Activated effector memory CD4-positive, alpha-beta T cell treated with anti-CD3 and anti-CD28 coated beads, Interleukin-2, amount 50 U/mL, for 16 hours (primary cell): ENCODE results near the gene PLXNB2.
A peak's percentile ranks its signal among the peaks of the same experiment; 100 is the strongest.
"Not testable (repeated sequence)": the region's sequence is repeated elsewhere in the genome, so short reads cannot be mapped to it uniquely, and the experiment has no call there.

ENCODE experiments used
- DNase-seq: peaks from one replicate; pipeline ENCODE4 v3.0.0-alpha.2; 2020

The PLXNB2 gene

DNA sequence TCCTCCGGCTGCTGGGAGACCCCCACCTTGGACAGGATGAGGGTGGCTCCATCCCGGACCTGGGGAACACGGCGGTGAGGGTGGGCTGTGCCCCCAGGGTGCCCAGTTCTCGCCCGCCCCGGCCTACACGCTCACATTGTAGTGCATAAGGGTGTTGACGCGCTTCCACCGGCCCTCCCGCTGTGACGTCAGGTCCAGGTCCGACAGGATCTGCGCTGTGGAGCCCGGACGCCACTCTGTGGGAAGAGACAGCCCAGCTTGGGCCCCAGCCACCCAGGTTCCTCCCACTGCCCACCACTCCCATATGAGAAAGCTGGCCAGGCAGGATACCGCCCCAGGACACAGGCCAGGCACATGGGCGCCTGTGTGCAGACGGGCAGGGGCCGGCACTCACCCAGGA is 29.0 kb downstream of the PLXNB2 start:
- no peak for DNase-seq

DNA sequence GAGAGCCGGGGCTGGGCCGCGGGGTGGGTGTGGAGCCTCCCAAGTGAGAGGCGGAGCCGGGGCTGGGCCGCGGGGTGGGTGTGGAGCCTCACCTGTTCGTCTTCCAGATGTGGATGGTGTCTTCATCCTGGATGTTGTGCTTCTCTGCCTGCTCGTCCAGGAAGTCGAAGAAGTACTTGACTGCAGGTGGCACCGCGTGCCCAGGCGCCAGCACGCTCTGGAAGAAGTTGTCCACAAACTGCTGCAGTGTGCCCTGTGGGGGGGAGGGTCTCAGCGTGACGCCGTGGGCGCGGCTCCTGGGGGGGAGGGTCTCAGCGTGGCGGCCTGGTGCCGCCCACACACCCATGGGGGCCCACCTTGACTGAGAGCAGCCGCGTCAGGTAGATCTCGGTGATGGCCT is 29.7 kb downstream of the PLXNB2 start:
- no peak for DNase-seq

DNA sequence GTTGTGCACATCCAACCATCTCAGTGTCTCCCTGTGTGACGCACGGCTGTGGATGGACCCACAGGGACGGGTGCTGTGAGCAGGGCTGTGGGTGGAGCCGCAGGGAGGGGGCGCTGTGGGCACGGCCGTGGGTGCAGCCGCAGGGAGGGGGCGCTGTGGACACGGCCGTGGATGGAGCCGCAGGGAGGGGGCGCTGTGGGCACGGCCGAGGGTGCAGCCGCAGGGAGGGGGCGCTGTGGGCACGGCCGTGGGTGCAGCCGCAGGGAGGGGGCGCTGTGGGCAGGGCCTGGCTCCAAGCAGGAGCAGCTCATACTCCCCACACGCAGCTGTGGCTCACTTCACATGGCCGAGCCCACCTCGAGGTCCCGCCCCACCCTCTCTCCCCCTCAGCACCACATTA is 31.3 kb downstream of the PLXNB2 start:
- peak; percentile 80 for DNase-seq

DNA sequence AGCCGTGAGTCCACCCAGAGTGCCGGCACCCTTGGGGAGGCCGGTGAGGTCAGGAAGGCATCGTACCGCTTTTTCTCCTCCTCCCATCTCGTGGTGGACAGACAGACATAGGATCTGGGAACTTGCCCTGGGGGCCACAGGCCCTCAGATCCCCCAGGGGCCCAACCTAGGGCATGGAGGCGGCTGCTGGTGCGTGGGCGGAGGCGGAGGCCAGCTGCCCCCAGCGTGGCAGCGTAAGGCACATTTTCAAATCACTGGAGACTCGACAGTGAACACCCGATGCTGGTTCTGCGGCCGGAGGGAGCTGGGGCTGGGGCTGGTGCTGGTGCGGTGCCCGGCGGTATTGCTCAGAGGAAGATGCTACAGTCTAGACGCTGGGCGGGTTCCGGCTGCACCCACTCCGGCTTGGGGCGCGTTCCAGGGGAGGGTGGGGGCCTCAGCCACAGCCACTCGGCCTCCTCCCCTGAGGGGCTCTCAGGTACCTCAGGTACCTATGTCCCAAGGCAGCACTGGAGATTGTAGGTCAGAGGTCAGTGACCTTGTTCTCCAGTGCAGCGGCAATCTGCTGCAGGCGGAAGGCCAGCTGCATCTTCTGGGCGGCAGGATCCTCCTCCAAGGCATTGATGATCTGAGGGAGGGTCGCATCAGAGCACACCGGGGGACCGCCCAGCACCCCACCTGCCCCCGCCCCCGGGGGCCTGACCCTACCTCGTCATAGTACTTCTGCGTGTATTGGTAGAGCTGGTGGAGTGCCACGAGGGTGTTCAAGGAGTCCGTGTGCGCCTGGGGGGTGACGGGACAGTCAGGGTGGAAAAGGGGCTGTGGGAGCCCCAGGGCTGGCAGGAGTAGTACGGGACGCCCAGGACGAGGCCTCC is 32.0 kb downstream of the PLXNB2 start:
- DNase-seq: no peak

DNA sequence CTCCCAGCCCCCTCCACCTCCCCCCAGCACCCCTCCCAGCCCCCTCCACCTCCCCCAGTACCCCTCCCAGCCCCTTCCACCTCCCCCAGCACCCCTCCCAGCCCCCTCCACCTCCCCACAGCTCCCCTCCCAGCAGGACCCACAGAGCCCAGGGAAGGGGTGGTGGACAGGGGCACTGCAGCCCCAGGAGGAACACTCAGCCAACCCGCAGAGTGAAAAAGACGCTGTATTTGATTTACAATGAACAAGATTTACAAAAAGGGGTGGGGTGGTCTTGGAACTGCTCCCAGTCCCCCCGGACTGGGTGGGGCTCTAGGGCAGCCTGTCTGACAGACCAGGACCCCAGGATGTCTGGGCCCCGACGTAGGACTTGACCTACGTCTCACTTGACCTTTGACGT is 32.7 kb downstream of the PLXNB2 start:
- no peak for DNase-seq

DNA sequence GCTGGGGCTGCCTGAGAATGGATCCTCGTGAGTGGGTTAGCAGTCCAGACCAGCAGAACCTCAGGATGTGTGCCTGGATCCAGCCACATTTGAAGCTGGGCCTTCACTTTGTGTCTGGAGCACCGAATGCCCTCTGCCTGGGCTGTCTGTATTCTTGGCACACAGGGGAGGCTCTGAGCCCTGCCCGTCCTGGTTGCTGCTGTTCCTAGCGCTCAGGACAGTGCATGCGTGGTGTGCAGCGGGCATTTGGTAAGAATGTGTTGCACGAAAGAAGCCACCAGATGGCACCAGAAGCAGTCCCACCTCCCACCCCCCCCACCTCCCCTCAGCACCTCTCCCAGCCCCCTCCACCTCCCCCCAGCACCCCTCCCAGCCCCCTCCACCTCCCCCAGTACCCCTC is 33.1 kb downstream of the PLXNB2 start:
- peak; percentile 76 for DNase-seq

DNA sequence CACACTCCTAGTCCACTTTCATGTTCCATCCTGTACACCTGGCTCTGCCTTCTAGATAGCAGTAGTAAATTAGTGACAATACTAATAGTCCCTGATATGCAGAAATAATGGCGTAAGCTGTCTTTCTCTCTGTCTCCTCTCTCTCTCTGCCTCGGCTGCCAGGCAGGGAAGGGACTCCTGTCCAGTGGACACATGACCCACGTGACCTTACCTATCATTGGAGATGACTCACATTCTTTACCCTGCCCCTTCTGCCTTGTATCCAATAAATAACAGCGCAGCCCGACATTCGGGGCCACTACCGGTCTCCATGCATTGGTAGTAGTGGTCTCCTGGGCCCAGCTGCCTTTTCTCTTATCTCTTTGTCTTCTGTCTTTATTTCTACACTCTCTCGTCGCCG is 33.7 kb downstream of the PLXNB2 start:
- DNase-seq: not testable (repeated sequence)

DNA sequence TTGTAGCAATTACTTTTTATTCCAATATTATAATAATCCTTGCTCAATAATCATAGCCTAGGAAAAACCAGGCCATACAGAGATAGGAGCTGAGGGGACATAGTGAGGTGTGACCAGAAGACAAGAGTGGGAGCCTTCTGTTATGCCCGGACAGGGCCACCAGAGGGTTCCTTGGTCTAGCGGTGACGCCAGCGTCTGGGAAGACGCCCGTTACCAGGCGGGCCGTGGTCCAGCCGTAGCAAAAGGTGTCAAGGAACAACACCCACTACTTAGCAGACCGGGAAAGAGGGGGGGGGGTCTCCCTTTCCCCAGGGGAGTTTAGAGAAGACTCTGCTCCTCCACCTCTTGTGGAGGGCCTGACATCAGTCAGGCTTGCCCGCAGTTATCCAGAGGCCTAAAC is 34.1 kb downstream of the PLXNB2 start:
- DNase-seq: not testable (repeated sequence)

DNA sequence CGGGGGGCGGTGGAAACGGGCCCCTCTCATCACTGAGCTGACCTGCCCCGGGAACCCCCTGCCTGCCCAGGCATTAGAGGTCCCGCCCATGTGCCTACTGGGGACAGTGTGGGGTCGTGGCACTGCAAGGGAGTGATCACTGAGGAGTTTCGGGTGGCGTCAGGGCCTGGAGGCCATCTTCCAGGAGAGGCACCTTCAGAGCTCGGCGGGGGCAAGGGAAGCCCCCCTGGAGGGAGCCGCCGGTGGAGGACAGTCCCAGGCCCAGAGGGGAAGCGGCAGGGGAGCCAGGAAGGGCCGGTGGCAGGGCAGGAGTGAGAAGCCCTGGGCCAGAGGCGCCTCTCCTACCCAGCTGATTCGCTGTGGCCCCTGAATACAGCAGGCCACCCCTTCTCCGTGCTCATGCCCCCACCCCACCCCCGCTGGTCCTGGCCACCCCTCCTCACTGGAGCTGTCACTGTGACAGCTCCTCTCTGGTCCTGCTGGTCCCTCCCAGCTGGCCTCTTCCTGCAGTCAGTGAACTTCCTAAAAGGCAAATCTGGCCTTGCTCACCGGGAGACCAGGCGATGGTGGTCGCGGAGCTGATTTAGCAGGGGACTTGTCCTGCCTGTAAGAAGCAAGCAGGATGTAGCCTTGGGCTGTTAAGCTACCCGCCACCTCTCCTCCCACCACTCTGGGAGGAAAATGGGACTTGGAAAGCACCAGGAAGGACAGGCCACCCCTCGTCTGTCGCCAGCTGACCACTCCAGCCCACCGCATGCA is 35.2 kb downstream of the PLXNB2 start:
- no peak for DNase-seq

DNA sequence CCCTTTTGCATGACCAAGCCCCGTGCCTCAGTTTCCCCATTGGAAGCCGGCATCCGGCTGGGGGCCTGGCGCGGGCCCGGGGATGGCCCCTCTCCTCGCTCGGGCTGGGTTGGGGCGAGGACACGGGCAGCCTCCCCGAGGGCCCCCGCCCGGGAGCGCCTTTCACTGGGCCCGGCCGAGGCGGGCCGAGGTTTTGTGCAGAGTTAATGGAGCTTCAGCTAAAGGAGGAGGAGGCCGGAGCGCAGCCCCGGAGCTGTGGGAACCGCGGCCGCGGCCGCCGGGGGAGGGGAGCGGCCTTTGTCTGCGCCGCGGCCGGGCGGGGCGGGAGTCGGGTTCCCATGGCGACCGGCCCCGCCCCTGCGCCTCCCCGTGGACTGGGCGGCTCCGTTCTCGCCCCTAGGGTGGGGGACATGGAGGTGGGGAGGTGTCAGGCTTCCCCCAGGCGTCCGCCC is 35.9 kb downstream of the PLXNB2 start:
- peak; percentile 89 for DNase-seq

DNA sequence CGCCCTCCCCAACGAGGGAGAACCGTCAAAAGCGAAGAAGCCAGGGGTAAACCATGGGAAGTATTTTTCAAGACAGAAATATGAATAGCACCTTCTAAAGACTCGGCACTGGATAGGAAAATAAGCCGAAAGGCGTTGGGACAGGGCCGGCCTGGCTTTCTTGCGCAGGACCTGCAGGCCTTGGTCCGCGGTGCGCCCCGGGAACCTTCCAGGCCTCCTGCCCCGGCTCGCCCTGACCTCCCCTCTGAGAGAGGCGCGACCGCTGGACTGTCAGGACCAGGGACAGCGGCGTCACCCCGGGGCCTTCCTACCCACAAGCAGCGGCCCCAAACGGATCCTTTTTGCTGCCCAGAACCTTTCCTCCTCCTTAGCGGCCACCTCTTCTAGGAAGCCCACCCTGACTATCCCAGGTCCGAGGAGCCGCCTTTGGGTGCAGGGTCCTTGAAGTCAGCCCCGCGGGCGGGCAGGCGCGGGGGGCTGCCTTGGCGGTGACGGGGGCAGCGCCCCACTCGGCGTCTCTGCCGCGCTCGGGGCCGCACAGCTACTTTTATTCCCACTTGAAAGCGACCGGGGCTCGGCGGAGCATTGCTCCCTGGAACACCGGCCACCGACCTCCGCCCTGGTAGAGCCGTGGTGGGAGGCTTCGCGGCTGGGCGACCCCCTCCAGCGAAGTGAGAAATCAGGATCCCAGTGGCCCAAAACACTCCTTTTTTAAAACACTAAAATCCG is 36.6 kb downstream of the PLXNB2 start:
- DNase-seq: peak; percentile 88

DNA sequence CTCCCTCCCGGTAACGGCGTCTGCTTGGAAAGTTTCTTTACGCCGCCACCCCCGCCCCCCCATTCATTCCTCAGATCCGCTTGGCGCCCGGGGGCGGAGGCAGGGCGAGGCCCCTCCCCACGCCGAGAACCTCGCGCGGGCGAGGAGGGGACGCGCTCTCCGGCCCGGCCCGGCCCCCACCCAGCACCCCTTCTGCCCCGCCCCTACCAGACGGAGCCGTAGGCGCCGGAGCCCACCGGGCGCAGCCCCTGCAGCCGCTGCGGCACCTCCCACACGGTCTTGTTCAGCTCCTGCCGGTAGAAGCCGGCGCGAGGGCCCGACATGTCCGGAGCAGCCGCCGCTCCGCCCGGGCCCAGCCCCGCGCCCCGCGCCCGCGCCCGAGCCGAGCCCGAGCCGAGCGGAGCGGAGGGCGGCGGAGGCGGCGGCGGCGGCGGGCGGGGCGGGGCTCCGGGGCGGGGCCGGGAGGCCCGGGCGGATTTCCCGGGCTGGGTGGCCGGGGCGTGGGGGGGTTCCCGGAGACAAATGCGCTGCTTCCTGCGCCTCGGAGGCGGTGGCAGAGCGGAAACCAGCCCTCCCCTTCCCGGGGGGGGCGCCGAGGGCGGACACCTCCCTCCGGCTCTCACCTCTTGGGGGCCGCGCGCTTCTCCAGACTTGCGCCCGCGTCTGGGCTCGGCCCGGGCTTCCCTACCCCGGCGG is 37.3 kb downstream of the PLXNB2 start, which contains the start of gene MAPK11:
Gene MAPK11 (minus strand): TSS at position 411 of the 696 bp plus-strand sequence. CDS start 88 bp downstream, at position 323.
- peak; percentile 92 for DNase-seq

DNA sequence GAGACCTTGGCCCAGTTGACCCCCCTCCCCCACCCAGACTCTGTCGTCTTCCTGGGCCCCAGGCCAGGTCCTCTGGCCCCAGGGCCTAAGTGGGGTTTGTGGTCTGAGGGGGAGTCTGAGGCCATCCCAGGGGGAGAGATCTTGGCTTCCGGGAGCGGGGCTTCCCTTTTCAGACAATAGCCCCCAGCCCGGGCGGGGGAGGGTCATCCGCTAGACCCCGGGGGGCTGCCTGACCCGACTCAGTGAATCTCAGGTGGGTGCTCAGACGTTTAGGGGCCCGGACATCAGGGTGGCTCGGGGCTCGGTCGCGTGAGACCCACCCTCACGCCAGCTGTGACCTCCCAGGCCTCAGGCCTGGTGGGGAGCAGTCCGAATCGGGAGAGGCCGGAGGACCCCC is 37.9 kb downstream of the PLXNB2 start:
- DNase-seq: no peak

DNA sequence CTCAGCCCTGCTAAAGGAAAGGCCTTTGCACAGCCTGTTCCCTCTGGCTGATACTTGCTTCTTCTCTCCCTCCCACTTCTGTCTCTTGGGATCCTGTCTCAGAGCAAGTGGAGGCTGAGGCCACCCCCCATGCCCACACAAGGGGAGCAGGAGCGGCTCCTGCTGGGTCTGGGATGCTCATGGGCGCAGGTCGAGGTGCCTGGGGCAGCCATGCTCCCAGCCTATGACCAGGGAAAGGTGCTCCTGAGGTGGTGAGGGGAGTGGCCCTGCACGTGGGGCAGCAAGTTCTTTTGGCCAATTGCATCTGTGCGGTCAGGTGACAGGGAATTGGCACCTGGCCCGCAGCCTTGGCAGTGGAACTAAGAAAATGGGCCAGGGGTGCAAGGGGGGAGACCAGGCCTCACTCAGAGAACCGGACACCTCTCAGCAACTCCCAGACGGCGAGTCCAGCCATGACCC is 38.8 kb downstream of the PLXNB2 start:
- no peak for DNase-seq

DNA sequence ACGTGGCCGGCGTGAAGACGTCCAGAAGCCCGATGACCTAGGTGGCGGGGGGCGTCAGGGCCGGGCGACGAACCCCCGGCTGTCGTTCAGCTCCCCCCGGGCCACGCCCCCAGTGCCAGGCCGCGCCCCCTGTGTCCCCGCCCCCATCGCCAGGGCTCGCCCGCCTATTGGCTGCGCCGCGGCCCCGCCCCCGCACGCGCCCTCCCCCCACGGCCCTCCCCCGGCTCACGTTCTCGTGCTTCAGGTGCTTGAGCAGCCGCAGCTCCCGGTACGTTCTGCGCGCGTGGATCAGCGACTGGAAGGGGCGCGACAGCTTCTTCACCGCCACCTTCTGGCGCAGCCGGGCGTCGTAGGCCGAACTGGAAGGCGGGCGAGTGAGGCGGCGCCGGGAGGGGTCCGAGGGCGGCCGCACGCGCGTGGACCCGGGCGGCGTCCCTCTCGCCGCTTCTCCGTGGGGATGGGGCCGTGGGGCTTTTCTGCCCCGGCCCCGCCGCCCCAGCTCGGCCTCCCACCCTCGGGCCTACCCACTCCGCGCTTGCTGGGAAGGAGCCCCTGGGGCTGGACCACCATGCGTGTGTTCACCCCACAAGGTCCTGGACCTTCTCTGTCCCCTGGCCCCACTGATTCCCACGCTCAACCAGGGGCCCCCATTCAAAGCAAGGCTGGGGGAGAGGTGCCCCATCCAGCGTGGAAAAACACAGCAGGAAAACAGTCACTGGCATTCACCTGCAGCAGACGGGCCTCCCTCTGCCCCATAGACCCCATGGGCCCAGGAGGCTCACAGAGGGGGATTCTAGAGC is 39.7 kb downstream of the PLXNB2 start:
- peak; percentile 84 for DNase-seq

DNA sequence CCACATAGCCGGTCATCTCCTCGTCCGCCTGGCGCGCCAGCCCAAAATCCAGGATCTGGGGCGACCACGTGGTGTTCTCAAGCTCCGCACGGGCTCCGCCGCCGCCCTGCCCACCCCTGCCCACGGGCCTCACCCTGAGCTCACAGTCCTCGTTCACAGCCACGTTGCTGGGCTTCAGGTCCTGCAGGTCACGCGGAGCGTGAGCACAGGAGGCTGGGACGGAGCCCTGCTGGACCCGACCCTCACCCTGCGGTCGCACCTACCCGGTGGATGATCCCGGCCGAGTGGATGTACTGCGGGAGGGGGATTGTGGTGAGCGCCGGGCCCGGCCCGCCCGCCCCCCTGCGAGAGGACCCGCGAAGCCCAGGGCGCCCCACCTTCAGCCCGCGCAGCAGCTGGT is 40.5 kb downstream of the PLXNB2 start:
- no peak for DNase-seq

DNA sequence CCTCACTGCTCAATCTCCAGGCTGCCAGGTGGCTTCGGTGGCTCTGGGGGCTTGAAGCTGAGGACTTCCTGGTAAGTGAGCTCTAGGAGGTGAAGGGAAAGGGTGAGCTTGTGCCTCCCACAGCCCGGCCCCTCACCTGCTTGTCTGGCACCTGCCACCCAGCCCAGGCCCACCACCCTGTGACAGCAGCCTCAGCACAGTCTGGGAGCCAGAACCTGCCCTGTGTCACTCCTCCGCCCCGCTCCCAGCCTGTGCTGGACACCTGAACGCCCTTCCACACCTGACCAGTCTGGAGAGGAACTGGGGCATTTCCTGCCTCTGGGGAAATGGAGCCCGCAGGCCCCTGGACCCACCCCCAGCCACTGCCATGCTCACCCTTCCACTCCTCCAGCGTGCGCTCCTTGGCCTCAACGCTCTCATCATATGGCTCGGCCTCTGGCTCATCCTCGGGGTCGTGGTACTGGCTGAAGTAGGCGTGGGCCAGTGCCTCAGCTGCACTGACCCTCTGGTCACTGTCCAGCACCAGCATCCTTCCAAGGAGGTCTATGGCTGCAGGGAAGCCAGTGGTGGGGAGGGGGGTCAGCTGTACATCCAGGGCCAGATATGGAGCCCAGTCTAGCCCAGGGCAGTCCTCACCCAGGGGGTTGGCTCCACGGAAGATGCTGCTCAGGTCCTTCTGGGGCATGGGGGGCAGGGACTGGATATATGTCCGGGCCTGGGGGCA is 42.3 kb downstream of the PLXNB2 start:
- no peak for DNase-seq

DNA sequence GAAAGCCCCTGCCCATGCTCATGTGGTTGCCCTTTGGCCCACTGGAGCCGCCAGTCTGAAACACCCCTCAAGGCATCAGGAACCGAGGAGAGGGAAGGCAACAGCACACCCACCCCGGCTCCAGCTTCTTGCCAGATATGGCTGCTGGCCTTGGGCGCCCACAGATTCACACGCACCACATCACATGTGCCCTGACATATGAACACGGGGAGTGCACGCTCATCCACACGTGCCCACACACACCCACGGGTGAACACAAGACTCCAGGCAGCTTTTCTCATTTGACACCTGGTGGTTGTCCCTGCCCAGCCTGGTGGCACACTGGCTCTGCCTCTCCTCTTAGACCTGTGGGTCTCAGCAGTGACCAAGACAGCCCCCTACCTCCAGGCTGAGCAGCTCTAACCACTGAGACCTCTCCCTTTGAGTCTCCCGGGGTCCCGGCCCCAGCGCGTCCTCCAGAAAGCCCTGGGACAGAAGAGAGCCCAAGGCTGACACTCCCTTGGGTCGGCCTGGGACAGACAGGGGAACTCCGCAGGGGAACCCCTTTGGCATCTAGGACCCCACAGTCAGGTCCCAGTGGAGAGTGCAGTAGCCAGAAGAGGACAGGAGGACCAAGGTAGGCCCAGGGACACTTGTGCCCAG is 43.2 kb downstream of the PLXNB2 start:
- no peak for DNase-seq

DNA sequence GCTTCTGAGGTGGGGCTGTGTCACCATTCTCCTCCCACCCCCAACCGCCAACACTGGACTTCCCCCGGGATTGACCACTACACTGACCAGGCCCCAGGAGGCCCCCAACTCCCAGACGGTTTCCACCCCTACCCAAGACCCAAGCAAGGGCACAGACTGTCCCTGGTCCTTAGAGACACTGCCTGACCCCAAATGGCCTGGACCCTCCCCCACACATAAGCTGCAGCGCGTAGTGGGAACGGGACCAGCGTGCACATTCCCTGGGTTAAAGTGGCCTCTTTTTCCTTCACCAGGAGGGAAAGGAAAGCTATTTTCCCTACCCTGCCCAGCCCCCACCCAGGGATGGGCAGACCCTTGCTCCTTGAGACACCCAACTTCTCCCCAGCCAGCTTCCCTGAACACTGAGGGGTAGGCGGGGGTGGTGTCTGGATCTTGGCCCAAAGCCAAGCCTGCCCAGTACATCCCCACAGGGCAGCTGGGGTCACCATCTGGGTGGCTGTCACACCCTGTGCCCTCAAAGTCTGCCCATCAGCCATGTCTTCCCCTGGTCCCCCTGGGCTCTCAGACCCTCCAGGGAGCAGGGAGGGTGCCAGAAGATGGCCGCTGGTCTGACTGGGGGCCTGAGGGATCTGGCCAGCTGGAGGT is 44.4 kb downstream of the PLXNB2 start:
- no peak for DNase-seq

DNA sequence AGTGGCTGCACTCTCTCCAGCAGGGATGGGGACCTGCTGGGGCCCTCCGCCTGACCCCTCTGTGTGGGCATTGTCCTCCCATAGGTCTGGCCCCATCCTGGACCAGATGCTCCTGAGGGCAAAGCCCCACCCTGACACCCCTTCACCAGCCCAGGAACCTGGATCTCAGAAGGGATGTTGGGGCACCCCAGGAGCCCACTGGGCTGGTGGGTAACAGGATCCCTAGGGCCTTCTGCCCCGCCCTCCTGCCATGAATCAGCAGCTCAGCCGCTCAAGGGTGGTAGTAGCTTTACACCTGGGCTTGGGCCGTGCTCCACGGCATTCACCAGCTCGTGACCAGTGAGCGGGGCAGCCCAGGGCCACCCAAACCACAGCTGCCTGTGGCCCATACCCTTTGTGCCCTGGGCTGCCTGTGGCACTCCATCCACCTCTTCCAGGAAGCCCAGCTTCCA is 45.0 kb downstream of the PLXNB2 start:
- DNase-seq: no peak
